Measurements from ENCODE around the gene SMIM30.

The SMIM30 gene

GRCh38 chr7:113113912-113114311 is 4.4 kb downstream of the SMIM30 start:
- DNase-seq (ENCODE audit: extremely low spot score, insufficient read length, low read depth), result no peak
- FAIRE-seq, result no peak

- DNase-seq (ENCODE audit: extremely low spot score, insufficient read length, low read depth), result no peak
- FAIRE-seq, result no peak
Observed at GRCh38 chr7:113109718-113110117, 8.6 kb downstream of the SMIM30 start.

GRCh38 chr7:113100121-113100603 is 18.2 kb downstream of the SMIM30 start:
- FAIRE-seq (peak; percentile 59), DNase-seq (ENCODE audit: extremely low spot score, insufficient read length, low read depth) (no peak)

- DNase-seq (ENCODE audit: extremely low spot score, insufficient read length, low read depth) (no peak), FAIRE-seq (no peak)
Observed at GRCh38 chr7:113099284-113099919, 19.0 kb downstream of the SMIM30 start.

GRCh38 chr7:113094517-113095249 is 23.7 kb downstream of the SMIM30 start:
- FAIRE-seq (peak; percentile 45), DNase-seq (ENCODE audit: extremely low spot score, insufficient read length, low read depth) (no peak)

GRCh38 chr7:113093561-113093960 is 24.8 kb downstream of the SMIM30 start:
- no peak for DNase-seq (ENCODE audit: extremely low spot score, insufficient read length, low read depth)
- no peak for FAIRE-seq

- FAIRE-seq, result no peak
- no peak for DNase-seq (ENCODE audit: extremely low spot score, insufficient read length, low read depth)
Observed at GRCh38 chr7:113092762-113093161, 25.6 kb downstream of the SMIM30 start.

- no peak for DNase-seq (ENCODE audit: extremely low spot score, insufficient read length, low read depth)
- no peak for FAIRE-seq
Observed at GRCh38 chr7:113087071-113087998, 31.0 kb downstream of the SMIM30 start.

- DNase-seq (ENCODE audit: extremely low spot score, insufficient read length, low read depth) (peak; percentile 37), FAIRE-seq (no peak)
Observed at GRCh38 chr7:113086431-113086888, 31.9 kb downstream of the SMIM30 start, which contains the start of gene GPR85. GPR85 (minus strand) TSS chr7:113086827; CDS start chr7:113084721, 2,106 bp downstream.

GRCh38 chr7:113085781-113086390 is 32.5 kb downstream of the SMIM30 start:
- no peak for FAIRE-seq
- DNase-seq (ENCODE audit: extremely low spot score, insufficient read length, low read depth), result no peak

- DNase-seq (ENCODE audit: extremely low spot score, insufficient read length, low read depth) (no peak), FAIRE-seq (no peak)
Observed at GRCh38 chr7:113084496-113085172, 33.7 kb downstream of the SMIM30 start.

- no peak for DNase-seq (ENCODE audit: extremely low spot score, insufficient read length, low read depth)
- FAIRE-seq, result no peak
Observed at GRCh38 chr7:113083816-113084495, 34.4 kb downstream of the SMIM30 start.

- DNase-seq (ENCODE audit: extremely low spot score, insufficient read length, low read depth), result no peak
- FAIRE-seq, result peak; percentile 9
Observed at GRCh38 chr7:113083132-113083815, 35.1 kb downstream of the SMIM30 start.

GRCh38 chr7:113078331-113078730 is 40.0 kb downstream of the SMIM30 start:
- DNase-seq (ENCODE audit: extremely low spot score, insufficient read length, low read depth) (no peak), FAIRE-seq (no peak)

- no peak for DNase-seq (ENCODE audit: extremely low spot score, insufficient read length, low read depth)
- FAIRE-seq, result no peak
Observed at GRCh38 chr7:113076703-113077102, 41.7 kb downstream of the SMIM30 start.

- no peak for FAIRE-seq
- DNase-seq (ENCODE audit: extremely low spot score, insufficient read length, low read depth), result no peak
Observed at GRCh38 chr7:113071465-113071864, 46.9 kb downstream of the SMIM30 start.
